ENCODE measurements around the gene ABCC10.

The ABCC10 gene

DNA sequence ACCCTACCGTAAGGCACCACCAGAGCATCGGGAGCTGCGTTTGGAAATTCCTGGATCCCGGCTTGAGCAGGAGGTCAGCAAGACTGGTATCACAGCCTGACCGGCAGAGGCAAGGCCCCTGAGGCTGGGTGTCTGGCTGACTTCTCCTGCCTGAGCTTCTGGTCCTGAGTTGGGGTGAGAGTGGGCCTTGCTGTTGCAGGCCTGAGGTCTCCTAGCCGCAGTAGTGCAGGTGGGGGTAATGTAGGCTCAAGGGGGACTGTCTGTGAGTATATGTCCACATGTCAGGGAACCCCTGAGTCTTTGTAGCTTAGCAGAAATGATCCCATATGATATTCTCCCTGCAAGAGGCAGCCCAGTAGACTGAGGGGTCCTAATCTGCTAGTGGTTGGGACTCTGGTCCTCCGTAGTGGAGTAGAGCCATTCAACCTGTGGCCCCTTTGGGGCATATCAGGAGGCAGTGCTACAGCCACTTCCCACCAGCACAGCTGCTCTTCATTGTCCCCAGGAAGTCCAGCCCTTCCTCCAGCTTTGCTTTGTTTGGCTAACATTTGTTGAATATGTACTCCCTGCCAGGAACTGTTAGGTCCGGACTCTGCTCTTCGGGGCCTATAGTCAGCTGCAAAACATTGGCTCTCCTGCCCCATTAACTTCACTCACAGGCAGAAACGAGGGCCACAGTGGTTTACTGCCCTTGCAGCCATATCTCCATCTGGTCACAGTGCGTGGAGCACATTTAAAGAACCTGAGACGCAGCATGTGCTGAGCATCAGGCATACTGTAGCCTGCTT, 71.9 kb downstream of the ABCC10 start:
- no peak for DNase-seq
